H1 (cell line): ENCODE data around the gene DNMT3L. TPM values are rescaled to one million over a fixed set of nuclear protein-coding genes. Genes with fewer than 3 reads are reported as not detected.

Experiments
- CTCF ChIA-PET: fragments of 300-600 bp; sonication (Branson Sonifier 250); formaldehyde crosslinking; loops from one replicate; lab custom pipeline; 2021; ENCODE audit not compliant: partially characterized antibody; lab: Charles Lee
- POLR2A ChIA-PET: fragments of 300-600 bp; sonication (Branson Sonifier 250); formaldehyde crosslinking; loops from one replicate; lab custom pipeline; 2021; ENCODE audit warnings: inconsistent platforms; ENCODE audit not compliant: partially characterized antibody; lab: Charles Lee
- DNase-seq, 2 experiments: peaks; one replicate each; pipeline versions ENCODE4 v3.0.0 to v3.0.0-alpha.2; 2010 to 2022; ENCODE audit warnings: low spot score in 2 of 2, low read depth in 1 of 2, mixed read lengths in 1 of 2
- FAIRE-seq: peaks from 2 replicates; lab custom pipeline; 2011; peaks lifted over from hg19 to GRCh38; lab: Jason Lieb, UNC
- H2AFZ ChIP-seq: 2 replicates; pipeline ENCODE4 v1.8.1; 2012; ENCODE audit warnings: low read length, inconsistent platforms
- H2AK5ac ChIP-seq: 2 replicates; pipeline ENCODE4 v1.6.1; 2013; ENCODE audit warnings: low read depth, low read length
- H2BK120ac ChIP-seq: replicated peaks from 2 replicates; pipeline ENCODE3; 2013; ENCODE audit warnings: low read depth, low read length, inconsistent platforms
- H2BK12ac ChIP-seq: 2 replicates; pipeline ENCODE4 v1.6.1; 2013; ENCODE audit warnings: low read depth, low read length
- H2BK15ac ChIP-seq: 2 replicates; pipeline ENCODE4 v1.6.1; 2013; ENCODE audit warnings: low read length
- H2BK20ac ChIP-seq: 2 replicates; pipeline ENCODE4 v1.6.1; 2013; ENCODE audit warnings: low read length
- H2BK5ac ChIP-seq: 2 replicates; pipeline ENCODE4 v1.6.1; 2013; ENCODE audit warnings: low read depth, low read length
- H3K14ac ChIP-seq: 2 replicates; pipeline ENCODE4 v1.6.1; 2013; ENCODE audit warnings: inconsistent platforms; ENCODE audit not compliant: insufficient read length
- H3K18ac ChIP-seq: 2 replicates; pipeline ENCODE4 v1.6.1; 2013; ENCODE audit warnings: low read length; ENCODE audit errors: extremely low read depth
- H3K23ac ChIP-seq: 2 replicates; pipeline ENCODE4 v1.6.1; 2013; ENCODE audit warnings: inconsistent platforms; ENCODE audit not compliant: insufficient read length
- H3K23me2 ChIP-seq: 2 replicates; pipeline ENCODE4 v1.6.1; 2013; ENCODE audit warnings: low read depth, low read length
- H3K27ac ChIP-seq: 2 replicates; pipeline ENCODE4 v1.6.1; 2011; ENCODE audit warnings: low read depth, low read length, inconsistent platforms
- H3K27me3 ChIP-seq, 4 experiments: replicated peaks in 1 of 4; 1 replicate in 1 of 4; 2 replicates in 3 of 4; pipeline versions ENCODE4 v1.6.1 to v1.8.1; 2011 to 2013; ENCODE audit warnings: low read length in 3 of 4, mild to moderate bottlenecking in 3 of 4, inconsistent platforms in 2 of 4, mixed read lengths in 2 of 4, moderate library complexity in 1 of 4; ENCODE audit not compliant: control insufficient read depth in 3 of 4, insufficient read depth in 3 of 4; ENCODE audit errors: extremely low read depth in 1 of 4
- H3K36me3 ChIP-seq, 4 experiments: 2 replicates each; pipeline versions ENCODE4 v1.6.1 to v1.8.1; 2011 to 2013; ENCODE audit warnings: mild to moderate bottlenecking in 4 of 4, low read length in 3 of 4, moderate library complexity in 2 of 4, control low read depth in 1 of 4, inconsistent platforms in 1 of 4; ENCODE audit not compliant: insufficient read depth in 4 of 4, control insufficient read depth in 2 of 4
- H3K4ac ChIP-seq: replicated peaks from 2 replicates; pipeline ENCODE3; 2013; ENCODE audit warnings: low read length, low read depth, mixed read lengths, inconsistent platforms; ENCODE audit not compliant: insufficient read length
- H3K4me1 ChIP-seq, 4 experiments: replicated peaks in 1 of 4; 1 replicate in 1 of 4; 2 replicates in 3 of 4; pipeline versions ENCODE4 v1.6.1 to v1.8.1; 2011 to 2013; ENCODE audit warnings: low read length in 3 of 4, inconsistent platforms in 2 of 4, mixed read lengths in 1 of 4; ENCODE audit not compliant: insufficient read depth in 4 of 4, control insufficient read depth in 3 of 4
- H3K4me2 ChIP-seq, 2 experiments: 2 replicates each; pipeline versions ENCODE4 v1.6.1 to v1.8.1; 2011 to 2013; ENCODE audit warnings: low read depth in 2 of 2, low read length in 2 of 2, control low read depth in 1 of 2, inconsistent platforms in 1 of 2, mild to moderate bottlenecking in 1 of 2; ENCODE audit not compliant: insufficient read depth in 1 of 2
- H3K4me3 ChIP-seq, 4 experiments: fragments of 200-600, 300-600 bp in 1 of 4; sonication (generic), shearing (Covaris generic), sonication (Bioruptor Twin) in 1 of 4; 2 replicates each; pipeline versions ENCODE4 v1.5.1 to v1.8.1; 2011 to 2016; ENCODE audit warnings: low read length in 4 of 4, low read depth in 3 of 4, control low read depth in 2 of 4, inconsistent platforms in 2 of 4, mild to moderate bottlenecking in 2 of 4, mixed read lengths in 1 of 4, moderate library complexity in 1 of 4; ENCODE audit not compliant: insufficient read depth in 2 of 4; ENCODE audit errors: extremely low read depth in 1 of 4
- H3K56ac ChIP-seq: replicated peaks from 2 replicates; pipeline ENCODE3; 2013; ENCODE audit warnings: low read depth, mild to moderate bottlenecking, mixed read lengths, low read length, inconsistent platforms; ENCODE audit not compliant: insufficient read length
- H3K79me1 ChIP-seq: 2 replicates; pipeline ENCODE4 v1.6.1; 2013; ENCODE audit warnings: low read depth, low read length, control low read depth
- H3K79me2 ChIP-seq, 2 experiments: 2 replicates each; pipeline versions ENCODE4 v1.6.1 to v1.8.1; 2012 to 2013; ENCODE audit warnings: low read length in 2 of 2, mild to moderate bottlenecking in 2 of 2, inconsistent platforms in 1 of 2; ENCODE audit not compliant: insufficient read depth in 2 of 2, control insufficient read depth in 1 of 2
- H3K9ac ChIP-seq, 4 experiments: replicated peaks in 1 of 4; 1 replicate in 1 of 4; 2 replicates in 3 of 4; pipeline versions ENCODE4 v1.6.1 to v1.8.1; 2011 to 2013; ENCODE audit warnings: low read depth in 3 of 4, low read length in 3 of 4, control low read depth in 2 of 4, mild to moderate bottlenecking in 2 of 4, moderate library complexity in 2 of 4, inconsistent platforms in 1 of 4; ENCODE audit errors: extremely low read depth in 1 of 4
- H3K9me3 ChIP-seq, 2 experiments: 2 replicates each; pipeline versions ENCODE4 v1.6.1 to v1.8.1; 2012 to 2013; ENCODE audit warnings: mild to moderate bottlenecking in 2 of 2, moderate library complexity in 2 of 2, control low read depth in 1 of 2, inconsistent platforms in 1 of 2, low read depth in 1 of 2, low read length in 1 of 2, mixed read lengths in 1 of 2; ENCODE audit not compliant: insufficient read depth in 2 of 2
- H4K20me1 ChIP-seq, 2 experiments: replicated peaks in 1 of 2; 2 replicates each; pipeline versions ENCODE3 to v1.8.1; 2011 to 2013; ENCODE audit warnings: inconsistent platforms in 2 of 2, low read length in 2 of 2, mild to moderate bottlenecking in 1 of 2; ENCODE audit not compliant: insufficient read depth in 2 of 2, control insufficient read depth in 1 of 2
- H4K5ac ChIP-seq: 2 replicates; pipeline ENCODE4 v1.6.1; 2013; ENCODE audit warnings: low read length, low read depth, mixed read lengths, inconsistent platforms; ENCODE audit not compliant: insufficient read length
- H4K8ac ChIP-seq: 2 replicates; pipeline ENCODE4 v1.8.0; 2013; ENCODE audit warnings: mild to moderate bottlenecking, moderate library complexity, low read length, inconsistent platforms; ENCODE audit not compliant: insufficient read depth; ENCODE audit errors: extremely low read depth
- H4K91ac ChIP-seq: replicated peaks from 2 replicates; pipeline ENCODE3; 2013; ENCODE audit warnings: low read length, mixed read lengths, inconsistent platforms; ENCODE audit not compliant: insufficient read length
- PHF8 ChIP-seq: fragments of 200-600 bp; sonication (generic); conservative IDR thresholded peaks from 2 replicates; pipeline ENCODE4 v1.7.1; 2012; ENCODE audit warnings: low read depth, mild to moderate bottlenecking, inconsistent platforms, low read length, moderate library complexity
- SIRT6 ChIP-seq: IDR thresholded peaks from one replicate; pipeline ENCODE4 v1.7.1; 2012; ENCODE audit warnings: low read length, inconsistent platforms
- SP4 ChIP-seq: IDR thresholded peaks from 2 replicates; pipeline ENCODE4 v1.6.1; 2012; ENCODE audit warnings: low read length, inconsistent platforms
- WGBS, 2 experiments: shearing (Covaris generic) in 1 of 2; methylation state at CpG; one replicate each; pipeline versions ENCODE4 v1.1.6 to v1.1.7; 2013 to 2015; ENCODE audit warnings: low lambda C conversion rate in 2 of 2, mixed read lengths in 2 of 2, inconsistent platforms in 1 of 2, low coverage in 1 of 2, missing lambda C conversion rate in 1 of 2; ENCODE audit not compliant: insufficient replicate concordance in 2 of 2, insufficient coverage in 1 of 2, insufficient read length in 1 of 2; ENCODE audit errors: extremely low coverage in 1 of 2, missing lambda C conversion rate in 1 of 2; 5-methylcytosine and 5-hydroxymethylcytosine counted together
- polyA plus RNA-seq, 7 experiments: library from polyadenylated mRNA; depleted of rRNA in 3 of 7; stranded (reverse) in 5 of 7; unstranded in 2 of 7; fragments of >200 nt in 5 of 7; fragments of 200-250 nt in 2 of 7; gene quantifications; 1 replicate in 5 of 7; 2 replicates in 1 of 7; 4 replicates in 1 of 7; pipeline versions ENCODE4 v1.2.1 to v1.2.3, GENCODE V29; 2011 to 2013; ENCODE audit warnings: missing spikeins in 2 of 7, mixed read lengths in 2 of 7
- total RNA-seq: library from RNA; stranded (reverse); fragmentation: NEBNext Ultra II Directional; extraction: Animal tissue kit (Norgen Biotek cat#: 25700); gene quantifications from 2 replicates; pipeline ENCODE4 v1.2.1, GENCODE V29; 2021

Gene DNMT3L
- total and polyA plus RNA-seq, 2 of the 8 experiments (the other 6 are each of a cell fraction or from before 2014, with no cell fraction given) = 0.06 TPM; not detected in 1

GRCh38 chr21:44300262-44300959 lies 38.7 kb upstream of the DNMT3L start:
- Histone ChIP-seq H3K27ac (no peak overlapping the region; the same call in 1 of the 2 replicates), H4K91ac (no peak overlapping the region), H3K79me2 (peaks cover 0 to 6% of the 10 kb centered on the region in 2 experiments; a peak in 1 of 4 replicates), H3K4ac (no peak overlapping the region), H3K9me3 (no peaks in the 10 kb centered on the region), H2AFZ (no peak overlapping the region), H2BK5ac (no peak overlapping the region), H3K56ac (no peak overlapping the region), H3K27me3 (peaks cover 0 to 3% (median 0%) of the 10 kb centered on the region in 4 experiments; a peak in 2 of 7 replicates), H2AK5ac (no peak overlapping the region), H3K23ac (no peak overlapping the region), H2BK15ac (no peak overlapping the region), H3K4me1 (peaks cover 0 to 19% (median 5%) of the 10 kb centered on the region in 4 experiments; a peak in 5 of 7 replicates), H4K8ac (peak overlapping the region; percentile 14; the same call in 1 of the 2 replicates), H3K36me3 (no peaks in the 10 kb centered on the region), H2BK12ac (no peak overlapping the region), H4K5ac (no peak overlapping the region), H3K14ac (no peak overlapping the region), H3K9ac (peak overlapping the region in 1 of 4 experiments; percentile 56; a peak in 1 of 7 replicates), H3K79me1 (peaks cover 6% of the 10 kb centered on the region; the same call in 1 of the 2 replicates), H3K4me2 (peak overlapping the region; percentile 89 to 90), H2BK20ac (no peak overlapping the region), H3K18ac (no peak overlapping the region), H2BK120ac (no peak overlapping the region), H4K20me1 (peaks cover 9 to 15% of the 10 kb centered on the region in 2 experiments), H3K4me3 (peak overlapping the region; percentile 45 to 68 (median 54)), H3K23me2 (peaks cover 12% of the 10 kb centered on the region; the same call in 1 of the 2 replicates)
- 0 out of 2 replicates have a peak, but pooled peaks have one; percentile 16 for TF ChIP-seq PHF8
- no peak for TF ChIP-seq SIRT6
- TF ChIP-seq SP4 = no peak
- WGBS, 2 experiments = 21% methylated on average over 13 of the region's 67 CpGs; no CpG with 5 or more reads in 1 of the 2 experiments
- no peak for FAIRE-seq
- DNase-seq = peak in 1 of 2 experiments; percentile 77
- ChIA-PET POLR2A (interaction anchor here (1.2 kb wide), 1 partner anchor 41 kb away, joined by 3 read pairs; no protein-coding TSS in a partner anchor), CTCF (interaction anchor here (1.2 to 1.5 kb wide), 3 partner anchors 33 to 180 kb away, joined by 3 to 4 read pairs (median 3); partner anchors contain the start of gene TRPM2)
